ENCODE measurements around the gene FAM177B.

FAM177B gene

GRCh38 chr1:222736972-222737371, at the start of gene FAM177B:
FAM177B (plus strand) TSS chr1:222737202; CDS start chr1:222746546, 9,344 bp downstream.
- DNase-seq (ENCODE audit: low spot score) = no peak
- TF ChIP-seq CTCF (IDR thresholded peaks at IDR 0.05) = no peak
- H3K4me3 ChIP-seq = no peak within 1 kb of the TSS
- H3K27ac ChIP-seq = no peak within 1 kb of the TSS

- no peak overlapping the region for H3K4me3 ChIP-seq
- no peak for TF ChIP-seq CTCF (IDR thresholded peaks at IDR 0.05)
- no peak for DNase-seq (ENCODE audit: low spot score)
- H3K27ac ChIP-seq = no peak overlapping the region
These were observed 46.0 kb upstream of the FAM177B start for GRCh38 chr1:222691016-222691415.

- no peak overlapping the region for H3K4me3 ChIP-seq
- TF ChIP-seq CTCF (IDR thresholded peaks at IDR 0.05) = no peak
- no peak overlapping the region for H3K27ac ChIP-seq
- DNase-seq (ENCODE audit: low spot score) = no peak
These were observed 42.1 kb upstream of the FAM177B start for GRCh38 chr1:222694927-222695326.

- DNase-seq (ENCODE audit: low spot score) = no peak
- no peak for TF ChIP-seq CTCF (IDR thresholded peaks at IDR 0.05)
- Histone ChIP-seq H3K27ac (no peak overlapping the region), H3K4me3 (no peak overlapping the region)
These were observed 40.3 kb upstream of the FAM177B start for GRCh38 chr1:222696741-222697140.

- TF ChIP-seq CTCF (IDR thresholded peaks at IDR 0.05) = no peak
- H3K27ac ChIP-seq = no peak overlapping the region
- no peak overlapping the region for H3K4me3 ChIP-seq
- no peak for DNase-seq (ENCODE audit: low spot score)
These were observed 39.8 kb upstream of the FAM177B start for GRCh38 chr1:222697203-222697602.

GRCh38 chr1:222697826-222698225, 39.2 kb upstream of the FAM177B start:
- no peak overlapping the region for H3K27ac ChIP-seq
- DNase-seq (ENCODE audit: low spot score) = no peak
- TF ChIP-seq CTCF (IDR thresholded peaks at IDR 0.05) = no peak

GRCh38 chr1:222702210-222702609, 34.8 kb upstream of the FAM177B start:
- Histone ChIP-seq H3K27ac (no peak overlapping the region), H3K4me3 (no peak overlapping the region)
- no peak for TF ChIP-seq CTCF (IDR thresholded peaks at IDR 0.05)
- no peak for DNase-seq (ENCODE audit: low spot score)

More at GRCh38 chr1:222697826-222698225, 39.2 kb upstream of the FAM177B start:
- H3K4me3 ChIP-seq = no peak overlapping the region
